IPS DF 19.7 (cell line): ENCODE results near the gene KRT222.

Experiments
- DNase-seq: peaks from one replicate; pipeline ENCODE4 v3.0.0-alpha.2; 2013; ENCODE audit warnings: low read depth, low spot score

The KRT222 gene

GRCh38 chr17:40664582-40665333 is at the start of gene KRT222:
Gene KRT222, minus strand, starts transcription at chr17:40665177. Its CDS starts 78 bp downstream, at chr17:40665099.
- DNase-seq: no peak

GRCh38 chr17:40714473-40714872 is 49.5 kb upstream of the KRT222 start:
- no peak for DNase-seq

- DNase-seq: no peak
These were observed 42.8 kb upstream of the KRT222 start for GRCh38 chr17:40707745-40708144.

- no peak for DNase-seq
These were observed 40.6 kb upstream of the KRT222 start for GRCh38 chr17:40705584-40705983.

- no peak for DNase-seq
These were observed 38.7 kb upstream of the KRT222 start, which contains the start of gene KRT24 for GRCh38 chr17:40703652-40704051. Gene KRT24, minus strand, starts transcription at chr17:40703752. Its CDS starts 59 bp downstream, at chr17:40703693.

- no peak for DNase-seq
These were observed 37.3 kb upstream of the KRT222 start for GRCh38 chr17:40702271-40702670.

GRCh38 chr17:40699853-40700252 is 34.9 kb upstream of the KRT222 start:
- no peak for DNase-seq

GRCh38 chr17:40699371-40699770 is 34.4 kb upstream of the KRT222 start:
- DNase-seq: no peak

GRCh38 chr17:40697297-40697696 is 32.3 kb upstream of the KRT222 start:
- no peak for DNase-seq

- DNase-seq: no peak
These were observed 31.7 kb upstream of the KRT222 start for GRCh38 chr17:40696651-40697072.

GRCh38 chr17:40695874-40696472 is 31.0 kb upstream of the KRT222 start:
- no peak for DNase-seq

GRCh38 chr17:40694584-40694983 is 29.6 kb upstream of the KRT222 start:
- DNase-seq: no peak

- no peak for DNase-seq
These were observed 22.1 kb upstream of the KRT222 start for GRCh38 chr17:40687106-40687505.

- DNase-seq: no peak
These were observed 21.2 kb upstream of the KRT222 start for GRCh38 chr17:40686192-40686591.

- no peak for DNase-seq
These were observed 16.0 kb upstream of the KRT222 start for GRCh38 chr17:40680998-40681397.

GRCh38 chr17:40679523-40679907 is 14.5 kb upstream of the KRT222 start:
- DNase-seq: no peak

GRCh38 chr17:40678902-40679522 is 14.0 kb upstream of the KRT222 start:
- DNase-seq: no peak

GRCh38 chr17:40675905-40676304 is 10.9 kb upstream of the KRT222 start:
- no peak for DNase-seq

GRCh38 chr17:40672654-40673053 is 7.7 kb upstream of the KRT222 start:
- DNase-seq: no peak

- DNase-seq: no peak
These were observed 6.3 kb upstream of the KRT222 start for GRCh38 chr17:40671282-40671681.

- DNase-seq: no peak
These were observed 1.4 kb upstream of the KRT222 start for GRCh38 chr17:40666331-40666730.

- no peak for DNase-seq
These were observed 1.7 kb downstream of the KRT222 start for GRCh38 chr17:40663252-40663651.

- no peak for DNase-seq
These were observed 5.1 kb downstream of the KRT222 start for GRCh38 chr17:40659911-40660310.
